Calu3 (cell line): ENCODE data around the gene AMZ1. TPM values are rescaled to one million over a fixed set of nuclear protein-coding genes. Genes with fewer than 3 reads are reported as not detected.
"Not testable (repeated sequence)": the region's sequence is repeated elsewhere in the genome, so short reads cannot be mapped to it uniquely, and the experiment has no call there.

ENCODE experiments used
- BruUV-seq: library from RNA; stranded (reverse); fragments of 400-500 nt; replicated peaks from 2 replicates; lab custom pipeline; 2021; lab: Mats Ljungman, UMichigan
- CTCF ChIA-PET: fragments of 300-600 bp; sonication (Branson Sonifier 250); formaldehyde crosslinking; loops from one replicate; lab custom pipeline; 2022; ENCODE audit warnings: antibody characterized with exemption; lab: Charles Lee
- DNase-seq: peaks from one replicate; pipeline ENCODE4 v3.0.0; 2022
- H3K27ac Mint-ChIP-seq: one replicate; pipeline ENCODE4 v1.8.0; 2022; ENCODE audit warnings: mixed read lengths; ENCODE audit not compliant: unreplicated experiment
- H3K27me3 Mint-ChIP-seq: one replicate; pipeline ENCODE4 v1.8.0; 2022; ENCODE audit warnings: mixed read lengths; ENCODE audit not compliant: unreplicated experiment
- H3K36me3 Mint-ChIP-seq: one replicate; pipeline ENCODE4 v1.8.0; 2022; ENCODE audit warnings: mild to moderate bottlenecking, moderate library complexity, mixed read lengths; ENCODE audit not compliant: insufficient read depth, unreplicated experiment
- H3K4me1 Mint-ChIP-seq: one replicate; pipeline ENCODE4 v1.8.0; 2022; ENCODE audit warnings: mild to moderate bottlenecking, low read depth, mixed read lengths; ENCODE audit not compliant: unreplicated experiment
- H3K4me3 Mint-ChIP-seq: one replicate; pipeline ENCODE4 v1.8.0; 2022; ENCODE audit warnings: mild to moderate bottlenecking, low read depth, moderate library complexity, mixed read lengths; ENCODE audit not compliant: unreplicated experiment
- H3K9me3 Mint-ChIP-seq: one replicate; pipeline ENCODE4 v1.8.0; 2022; ENCODE audit warnings: low read depth, mixed read lengths; ENCODE audit not compliant: unreplicated experiment
- intact Hi-C: fragments of 100-400 bp; cut with micrococcal nuclease; formaldehyde crosslinking; loops from one replicate; pipeline ENCODE4 v1.10.0; 2022; ENCODE audit not compliant: unreplicated experiment
- total RNA-seq: library from RNA; stranded (reverse); gene quantifications from 2 replicates; pipeline ENCODE4 v1.2.3, GENCODE V29; 2022
- TF ChIP-seq, protein P1 (sequence below): fragments of 200-600 bp; IDR thresholded peaks from one replicate; pipeline ENCODE4 v1.8.0; 2022; ENCODE audit warnings: antibody characterized with exemption; ENCODE audit not compliant: unreplicated experiment

Gene AMZ1
- total RNA-seq, 1 experiment from 2014 or later, result 0.12 TPM

DNA sequence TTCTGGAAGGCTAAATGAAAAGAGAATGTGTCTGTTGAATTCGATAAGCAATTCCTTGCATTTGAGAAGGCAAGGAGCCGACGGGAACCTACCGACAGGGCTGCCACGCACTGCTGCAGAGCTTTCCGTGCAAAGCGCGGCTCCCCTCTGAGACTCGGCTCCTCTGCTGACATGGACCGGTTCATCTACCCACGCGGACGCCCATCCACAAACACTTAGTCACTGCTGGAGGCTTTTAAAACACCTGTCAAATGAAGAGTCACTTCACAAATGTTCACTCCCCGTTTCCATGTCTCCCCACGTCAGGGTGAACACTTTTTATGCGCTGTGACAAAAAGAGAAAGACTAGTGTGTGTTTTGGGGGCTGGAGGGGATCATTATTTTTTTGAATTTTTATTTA lies 32.0 kb downstream of the AMZ1 start:
- Mint-ChIP-seq H3K4me3 (no peak overlapping the region), H3K4me1 (no peaks in the 10 kb centered on the region), H3K27me3 (no peaks in the 10 kb centered on the region), H3K9me3 (no peaks in the 10 kb centered on the region), H3K27ac (no peak overlapping the region), H3K36me3 (peaks cover 68% of the 10 kb centered on the region)
- DNase-seq, result no peak
- TF ChIP-seq, protein P1, sequence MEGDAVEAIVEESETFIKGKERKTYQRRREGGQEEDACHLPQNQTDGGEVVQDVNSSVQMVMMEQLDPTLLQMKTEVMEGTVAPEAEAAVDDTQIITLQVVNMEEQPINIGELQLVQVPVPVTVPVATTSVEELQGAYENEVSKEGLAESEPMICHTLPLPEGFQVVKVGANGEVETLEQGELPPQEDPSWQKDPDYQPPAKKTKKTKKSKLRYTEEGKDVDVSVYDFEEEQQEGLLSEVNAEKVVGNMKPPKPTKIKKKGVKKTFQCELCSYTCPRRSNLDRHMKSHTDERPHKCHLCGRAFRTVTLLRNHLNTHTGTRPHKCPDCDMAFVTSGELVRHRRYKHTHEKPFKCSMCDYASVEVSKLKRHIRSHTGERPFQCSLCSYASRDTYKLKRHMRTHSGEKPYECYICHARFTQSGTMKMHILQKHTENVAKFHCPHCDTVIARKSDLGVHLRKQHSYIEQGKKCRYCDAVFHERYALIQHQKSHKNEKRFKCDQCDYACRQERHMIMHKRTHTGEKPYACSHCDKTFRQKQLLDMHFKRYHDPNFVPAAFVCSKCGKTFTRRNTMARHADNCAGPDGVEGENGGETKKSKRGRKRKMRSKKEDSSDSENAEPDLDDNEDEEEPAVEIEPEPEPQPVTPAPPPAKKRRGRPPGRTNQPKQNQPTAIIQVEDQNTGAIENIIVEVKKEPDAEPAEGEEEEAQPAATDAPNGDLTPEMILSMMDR, result no peak
- intact Hi-C loops, result no loop called here
- CTCF ChIA-PET, result interaction anchor here (0.8 to 0.9 kb wide), 2 partner anchors 10 kb away, joined by 4 to 5 read pairs; no protein-coding TSS in a partner anchor
- no TSS peak for BruUV-seq

DNA sequence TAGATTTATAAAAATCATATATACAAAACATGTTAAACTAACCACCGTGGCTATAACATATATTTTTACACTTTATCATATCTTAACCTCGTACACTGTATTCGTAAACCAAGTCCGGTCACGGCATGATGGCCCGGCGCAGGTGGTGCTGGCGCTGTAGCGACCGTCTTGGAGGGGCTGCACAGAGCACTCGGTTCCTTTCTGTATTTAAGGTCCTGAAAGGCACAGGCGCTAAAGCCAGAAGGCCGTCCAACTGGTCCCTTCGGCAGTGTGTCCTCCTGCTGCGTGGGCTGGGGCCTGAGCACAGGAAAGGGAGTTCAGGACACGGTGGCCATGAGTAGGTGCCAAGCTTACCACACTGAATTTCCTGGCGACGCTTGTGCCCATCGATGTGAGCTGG lies 33.8 kb downstream of the AMZ1 start:
- BruUV-seq, result no TSS peak
- H3K9me3 Mint-ChIP-seq, result no peaks in the 10 kb centered on the region
- H3K4me1 Mint-ChIP-seq, result no peaks in the 10 kb centered on the region
- H3K4me3 Mint-ChIP-seq, result no peak overlapping the region
- TF ChIP-seq, protein P1, result no peak
- intact Hi-C loops, result no loop called here
- H3K27ac Mint-ChIP-seq, result no peak overlapping the region
- H3K36me3 Mint-ChIP-seq, result peaks cover 77% of the 10 kb centered on the region
- no peaks in the 10 kb centered on the region for H3K27me3 Mint-ChIP-seq
- CTCF ChIA-PET, result no interaction called here
- DNase-seq, result no peak

DNA sequence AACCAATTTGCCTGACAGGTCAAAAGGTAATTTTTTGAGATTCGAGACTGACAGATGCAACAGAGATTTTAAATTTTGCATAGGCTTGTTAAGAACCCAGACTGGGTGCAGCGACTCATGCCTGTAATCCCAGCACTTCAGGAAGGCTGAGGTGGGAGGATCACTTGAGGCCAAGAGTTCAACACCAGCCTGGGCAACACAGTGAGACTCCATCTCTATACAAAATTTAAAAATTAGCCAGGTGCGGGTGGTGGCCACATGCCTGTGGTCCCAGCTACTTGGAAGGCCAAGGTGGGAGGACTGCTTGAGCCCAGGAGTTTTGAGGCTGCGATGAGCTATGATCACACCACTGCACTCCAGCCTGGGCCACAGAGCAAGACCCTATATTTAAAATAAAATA lies 34.6 kb downstream of the AMZ1 start:
- intact Hi-C loops, result no loop called here
- H3K27ac Mint-ChIP-seq, result no peak overlapping the region
- TF ChIP-seq, protein P1, result no peak
- no TSS peak for BruUV-seq
- no peaks in the 10 kb centered on the region for H3K9me3 Mint-ChIP-seq
- H3K4me3 Mint-ChIP-seq, result no peak overlapping the region
- H3K4me1 Mint-ChIP-seq, result no peaks in the 10 kb centered on the region
- CTCF ChIA-PET, result no interaction called here
- DNase-seq, result no peak
- no peaks in the 10 kb centered on the region for H3K27me3 Mint-ChIP-seq
- H3K36me3 Mint-ChIP-seq, result peaks cover 75% of the 10 kb centered on the region

DNA sequence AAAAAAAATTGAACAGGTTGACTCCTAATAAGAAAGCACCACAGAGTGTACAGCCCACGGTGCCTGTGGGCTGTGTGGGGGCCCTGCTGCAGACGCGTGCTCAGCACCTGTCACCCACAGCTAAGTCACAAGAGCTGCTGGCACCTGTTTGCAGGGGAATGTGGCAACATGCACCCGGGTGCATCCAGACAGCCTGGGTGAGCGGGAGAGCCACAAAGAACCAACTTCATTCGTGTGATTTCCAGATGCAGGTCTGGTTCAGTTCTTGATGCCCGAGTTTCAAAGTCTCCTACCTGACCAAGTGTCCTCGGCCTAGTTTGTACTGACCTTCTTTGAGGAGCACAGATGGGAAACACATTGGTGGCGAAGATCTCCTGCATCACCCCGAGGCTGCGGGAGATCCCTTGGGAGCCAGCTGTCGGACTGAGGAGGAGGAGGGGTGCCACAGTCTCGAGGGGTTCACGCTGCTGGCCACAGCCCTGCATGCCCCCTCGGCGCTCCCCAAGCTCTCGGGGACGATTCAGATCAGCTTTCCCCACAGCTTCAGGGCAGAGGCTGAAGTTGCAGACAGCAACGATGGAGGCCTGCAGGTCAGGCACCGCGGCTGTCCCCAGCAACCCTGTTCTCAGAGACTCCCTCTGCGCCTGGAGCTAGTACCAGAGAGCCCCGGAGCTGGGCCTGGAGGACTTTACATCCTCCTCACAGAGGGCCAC lies 35.3 kb downstream of the AMZ1 start:
- Mint-ChIP-seq H3K36me3 (peaks cover 70% of the 10 kb centered on the region), H3K4me1 (no peaks in the 10 kb centered on the region), H3K27me3 (no peaks in the 10 kb centered on the region), H3K9me3 (no peaks in the 10 kb centered on the region), H3K4me3 (no peak overlapping the region), H3K27ac (no peak overlapping the region)
- BruUV-seq, result no TSS peak
- TF ChIP-seq, protein P1, result no peak
- no peak for DNase-seq
- CTCF ChIA-PET, result interaction anchor here (0.9 to 1.2 kb wide), 2 partner anchors 10 to 13 kb away, joined by 3 read pairs; no protein-coding TSS in a partner anchor
- intact Hi-C loops, result no loop called here

DNA sequence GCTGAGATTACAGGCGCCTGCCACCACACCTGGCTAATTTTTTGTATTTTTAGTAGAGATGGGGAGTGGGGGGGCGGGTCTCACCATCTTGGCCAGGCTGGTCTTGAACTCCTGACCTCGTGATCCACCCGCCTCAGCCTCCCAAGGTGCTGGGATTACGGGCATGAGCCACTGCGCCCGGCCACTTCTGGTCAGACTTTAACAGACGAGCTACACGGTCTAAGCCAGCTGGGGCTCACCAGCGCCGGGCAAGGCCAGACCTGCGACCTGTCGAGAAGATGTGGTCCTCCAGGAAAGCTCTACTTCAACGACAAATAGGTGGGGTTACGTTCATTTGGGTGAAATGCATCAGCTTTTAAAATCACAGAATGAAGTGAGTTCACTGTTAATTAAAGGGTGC lies 36.0 kb downstream of the AMZ1 start:
- H3K36me3 Mint-ChIP-seq, result peaks cover 68% of the 10 kb centered on the region
- H3K27ac Mint-ChIP-seq, H3K4me1 Mint-ChIP-seq, H3K9me3 Mint-ChIP-seq, DNase-seq, H3K27me3 Mint-ChIP-seq, intact Hi-C loops, H3K4me3 Mint-ChIP-seq, BruUV-seq: not testable (repeated sequence)
- CTCF ChIA-PET, result interaction anchor here (0.9 to 1.2 kb wide), 2 partner anchors 9 to 14 kb away, joined by 3 read pairs; no protein-coding TSS in a partner anchor
